Kidney (tissue), 22 donors: Measurements from ENCODE around the gene VAMP7. TPM values are rescaled to one million over a fixed set of nuclear protein-coding genes. Genes with fewer than 3 reads are reported as not detected.
A peak's percentile ranks its signal among the peaks of the same experiment; 100 is the strongest.
"Not testable (repeated sequence)": the region's sequence is repeated elsewhere in the genome, so short reads cannot be mapped to it uniquely, and the experiment has no call there.

Experiments used
- DNase-seq, 5 donors: peaks; one replicate each; pipeline ENCODE4 v3.0.0-alpha.2; 2013 to 2020
- FAIRE-seq: peaks from 2 replicates; lab custom pipeline; 2012; peaks lifted over from hg19 to GRCh38; lab: Jason Lieb, UNC
- H3K27ac ChIP-seq, 2 donors: one replicate each; pipeline ENCODE4 v1.7.0; 2013; ENCODE audit warnings: low read depth in 2 of 2, low read length in 2 of 2, inconsistent platforms in 1 of 2
- H3K27me3 ChIP-seq: one replicate; pipeline ENCODE4 v1.7.1; 2013; ENCODE audit warnings: low read length, inconsistent platforms; ENCODE audit not compliant: control insufficient read depth, insufficient read depth
- H3K36me3 ChIP-seq, 3 donors: one replicate each; pipeline versions ENCODE4 v1.7.0 to v1.7.1; 2013; ENCODE audit warnings: low read length in 3 of 3, control low read depth in 1 of 3, inconsistent platforms in 1 of 3; ENCODE audit not compliant: insufficient read depth in 3 of 3, control insufficient read depth in 2 of 3
- H3K4me1 ChIP-seq, 3 donors: one replicate each; pipeline versions ENCODE4 v1.7.0 to v1.7.1; 2013; ENCODE audit warnings: low read length in 3 of 3, inconsistent platforms in 1 of 3, low read depth in 1 of 3; ENCODE audit not compliant: control insufficient read depth in 2 of 3, insufficient read depth in 2 of 3
- H3K4me3 ChIP-seq, 3 donors: one replicate each; pipeline versions ENCODE4 v1.7.0 to v1.8.1; 2013; ENCODE audit warnings: low read length in 3 of 3, control low read depth in 1 of 3, inconsistent platforms in 1 of 3
- H3K9ac ChIP-seq, 3 donors: one replicate each; pipeline versions ENCODE4 v1.7.0 to v1.7.1; 2013; ENCODE audit warnings: low read length in 3 of 3, control low read depth in 1 of 3, inconsistent platforms in 1 of 3
- H3K9me3 ChIP-seq, 3 donors: one replicate each; pipeline versions ENCODE4 v1.7.0 to v1.7.1; 2013; ENCODE audit warnings: low read length in 3 of 3, control low read depth in 1 of 3, inconsistent platforms in 1 of 3; ENCODE audit not compliant: control insufficient read depth in 2 of 3, insufficient read depth in 1 of 3
- intact Hi-C: fragments of 100-400 bp; cut with DNase I; formaldehyde crosslinking; loops from one replicate; pipeline ENCODE4 v1.11.1; 2022
- long read RNA-seq, 10 donors: library from polyadenylated mRNA in 1 of 10; unstranded in 1 of 10; transcript quantifications; one replicate each; pipeline ENCODE4 v2.0.0 and lab custom pipeline, GENCODE V29; 2021 to 2026
- polyA plus RNA-seq: library from polyadenylated mRNA; stranded (reverse); fragments of 350-450 nt; fragmentation: Illumina TruSeq; extraction: RNeasy Lipid Tissue Mini Kit (QIAGEN cat#74804); gene quantifications from one replicate; pipeline ENCODE4 v1.2.3, GENCODE V29; 2014; ENCODE audit warnings: low read depth, low replicate concordance; ENCODE audit not compliant: insufficient read depth
- total RNA-seq: library from RNA; stranded (reverse); fragmentation: NEBNext Ultra II Directional; extraction: Animal tissue kit (Norgen Biotek cat#: 25700); gene quantifications from one replicate; pipeline ENCODE4 v1.2.1, GENCODE V29; 2021
- TF ChIP-seq, protein P1 (sequence below): IDR thresholded peaks from 3 replicates; pipeline ENCODE4 v1.5.1; 2012; ENCODE audit warnings: mild to moderate bottlenecking, moderate library complexity, borderline replicate concordance; ENCODE audit not compliant: insufficient read depth; ENCODE audit errors: extremely low read depth
- donor health status: control.
- donor health status: control.
- donor health status: control.
- donor health status: control.
- donor health status: control.
- donor health status: DM: yes; HTN: yes; CAD: no.
- donor health status: Normal renal cell carcinoma (clear cell type).

The VAMP7 gene, protein sequence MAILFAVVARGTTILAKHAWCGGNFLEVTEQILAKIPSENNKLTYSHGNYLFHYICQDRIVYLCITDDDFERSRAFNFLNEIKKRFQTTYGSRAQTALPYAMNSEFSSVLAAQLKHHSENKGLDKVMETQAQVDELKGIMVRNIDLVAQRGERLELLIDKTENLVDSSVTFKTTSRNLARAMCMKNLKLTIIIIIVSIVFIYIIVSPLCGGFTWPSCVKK
- total RNA-seq (40.4 TPM), polyA plus RNA-seq (32.5 TPM)
- long read RNA-seq, donor 1, transcript VAMP7-202 (8 exons, 2,646 nt): major isoform, 11 of 13 reads
- long read RNA-seq, donor 1, partial matches to known transcripts: 0 of 13 reads
- long read RNA-seq, donor 1, other reads (novel, unspliced or antisense): 0 of 13 reads
- long read RNA-seq, donor 2, transcript VAMP7-202 (8 exons, 2,646 nt): major isoform, 8 of 12 reads
- long read RNA-seq, donor 2, partial matches to known transcripts: 0 of 12 reads
- long read RNA-seq, donor 2, other reads (novel, unspliced or antisense): 0 of 12 reads
- long read RNA-seq, donor 3, transcript VAMP7-202 (8 exons, 2,646 nt): major isoform, 8 of 30 reads
- long read RNA-seq, donor 3, partial matches to known transcripts: 19 of 30 reads
- long read RNA-seq, donor 3, other reads (novel, unspliced or antisense): 0 of 30 reads
- long read RNA-seq, donor 4, transcript VAMP7-202 (8 exons, 2,646 nt): major isoform, 6 of 7 reads
- long read RNA-seq, donor 4, partial matches to known transcripts: 0 of 7 reads
- long read RNA-seq, donor 4, other reads (novel, unspliced or antisense): 0 of 7 reads
- long read RNA-seq, donor 5, partial matches to known transcripts: 0 of 2 reads
- long read RNA-seq, donor 5, other reads (novel, unspliced or antisense): 0 of 2 reads
- long read RNA-seq, donor 6, transcript VAMP7-202 (8 exons, 2,646 nt): major isoform, 19 of 20 reads
- long read RNA-seq, donor 6, partial matches to known transcripts: 0 of 20 reads
- long read RNA-seq, donor 6, other reads (novel, unspliced or antisense): 0 of 20 reads
- long read RNA-seq, donor 7, transcript VAMP7-202 (8 exons, 2,646 nt): major isoform, 41 of 58 reads
- long read RNA-seq, donor 7, transcript VAMP7-205 (8 exons, 742 nt): minor isoform, 5 of 58 reads
- long read RNA-seq, donor 7, partial matches to known transcripts: 2 of 58 reads
- long read RNA-seq, donor 7, other reads (novel, unspliced or antisense): 6 of 58 reads
- long read RNA-seq, donor 8, transcript VAMP7-202 (8 exons, 2,646 nt): major isoform, 14 of 16 reads
- long read RNA-seq, donor 8, partial matches to known transcripts: 0 of 16 reads
- long read RNA-seq, donor 8, other reads (novel, unspliced or antisense): 0 of 16 reads
- long read RNA-seq, donor 9, transcript VAMP7-202 (8 exons, 2,646 nt): major isoform, 5 of 6 reads
- long read RNA-seq, donor 9, partial matches to known transcripts: 0 of 6 reads
- long read RNA-seq, donor 9, other reads (novel, unspliced or antisense): 0 of 6 reads
- long read RNA-seq, donor 10, transcript VAMP7-202 (8 exons, 2,646 nt): major isoform, 10 of 12 reads
- long read RNA-seq, donor 10, partial matches to known transcripts: 0 of 12 reads
- long read RNA-seq, donor 10, other reads (novel, unspliced or antisense): 0 of 12 reads

DNA sequence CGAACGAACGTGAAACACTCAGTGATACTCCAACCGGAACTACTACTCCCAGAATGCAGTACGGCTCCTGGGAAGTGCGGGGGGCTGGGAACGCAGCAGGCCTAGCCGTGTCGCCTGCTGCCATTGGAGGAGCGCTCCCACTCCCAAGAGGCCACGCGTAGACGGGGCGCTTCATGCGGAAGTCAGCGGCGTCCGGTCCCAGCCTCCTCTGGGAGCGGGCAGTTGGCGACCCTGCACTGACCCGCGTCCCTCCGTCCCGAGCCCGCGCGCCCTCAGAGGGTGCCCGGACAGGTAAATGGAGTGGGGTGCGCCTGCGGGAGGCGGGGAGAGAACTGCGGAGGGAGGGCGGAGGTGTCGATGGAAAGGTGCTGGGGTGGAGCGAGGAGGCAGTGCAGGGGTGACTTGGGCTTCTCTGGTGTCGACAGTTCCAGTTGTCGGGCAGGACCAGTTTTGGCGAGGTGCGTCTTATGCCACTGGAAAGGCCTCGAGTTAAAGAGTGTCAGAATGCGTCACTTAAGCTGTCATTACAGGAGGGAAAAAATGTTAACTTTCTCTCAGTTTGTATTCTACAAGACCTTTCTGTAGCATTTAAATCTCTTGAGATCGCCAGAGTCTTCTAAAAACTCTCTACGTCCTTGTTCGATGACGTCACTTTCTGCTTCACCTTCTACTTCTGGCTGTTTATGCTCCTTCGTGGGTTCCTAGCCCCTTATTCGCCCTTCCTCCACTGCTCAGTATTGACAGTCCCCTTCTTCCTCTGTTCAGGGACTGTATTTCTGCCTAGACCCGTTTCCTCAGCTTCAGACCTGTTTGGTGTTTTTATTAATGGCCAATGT lies at the start of gene VAMP7:
TSS of gene VAMP7 (plus strand) at position 188 of the 836 bp plus-strand sequence. CDS start 8,122 bp downstream, outside the sequence.
- intact Hi-C loops: no loop called here
- H3K27me3 ChIP-seq: no peaks in the 10 kb centered on the region
- FAIRE-seq: no peak
- TF ChIP-seq, protein P1, sequence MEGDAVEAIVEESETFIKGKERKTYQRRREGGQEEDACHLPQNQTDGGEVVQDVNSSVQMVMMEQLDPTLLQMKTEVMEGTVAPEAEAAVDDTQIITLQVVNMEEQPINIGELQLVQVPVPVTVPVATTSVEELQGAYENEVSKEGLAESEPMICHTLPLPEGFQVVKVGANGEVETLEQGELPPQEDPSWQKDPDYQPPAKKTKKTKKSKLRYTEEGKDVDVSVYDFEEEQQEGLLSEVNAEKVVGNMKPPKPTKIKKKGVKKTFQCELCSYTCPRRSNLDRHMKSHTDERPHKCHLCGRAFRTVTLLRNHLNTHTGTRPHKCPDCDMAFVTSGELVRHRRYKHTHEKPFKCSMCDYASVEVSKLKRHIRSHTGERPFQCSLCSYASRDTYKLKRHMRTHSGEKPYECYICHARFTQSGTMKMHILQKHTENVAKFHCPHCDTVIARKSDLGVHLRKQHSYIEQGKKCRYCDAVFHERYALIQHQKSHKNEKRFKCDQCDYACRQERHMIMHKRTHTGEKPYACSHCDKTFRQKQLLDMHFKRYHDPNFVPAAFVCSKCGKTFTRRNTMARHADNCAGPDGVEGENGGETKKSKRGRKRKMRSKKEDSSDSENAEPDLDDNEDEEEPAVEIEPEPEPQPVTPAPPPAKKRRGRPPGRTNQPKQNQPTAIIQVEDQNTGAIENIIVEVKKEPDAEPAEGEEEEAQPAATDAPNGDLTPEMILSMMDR: no peak
- H3K9ac ChIP-seq: peak within 1 kb of the TSS in 2 of 3 donors; percentile 79 to 90
- H3K36me3 ChIP-seq: no peaks in the 10 kb centered on the region
- DNase-seq: peak; percentile 88 to 95 (median 92)
- no peaks in the 10 kb centered on the region for H3K9me3 ChIP-seq
- no peaks in the 10 kb centered on the region for H3K4me1 ChIP-seq
- H3K27ac ChIP-seq: peak within 1 kb of the TSS; percentile 8 to 69
- peak within 1 kb of the TSS; percentile 88 to 90 (median 88) for H3K4me3 ChIP-seq

DNA sequence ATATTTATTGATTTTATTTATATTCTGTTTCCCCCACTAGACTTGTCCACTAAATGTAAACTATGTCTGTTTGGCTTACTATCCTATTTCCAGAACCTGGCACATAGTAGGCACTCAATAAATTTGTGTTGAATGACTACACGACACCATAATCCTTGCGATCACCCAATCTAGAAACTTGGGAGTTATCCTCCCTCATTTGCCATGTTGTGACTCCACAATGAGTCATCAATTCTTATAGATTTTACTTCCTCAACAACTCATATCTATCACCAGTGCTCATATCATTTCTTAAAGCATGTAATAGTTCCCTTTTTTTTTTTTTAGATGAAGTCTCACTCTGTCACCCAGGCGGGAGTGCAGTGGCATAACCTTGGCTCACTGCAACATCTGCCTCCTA lies 39.9 kb upstream of the VAMP7 start:
- Histone ChIP-seq H3K27me3 (no peaks in the 10 kb centered on the region), H3K9ac (no peak overlapping the region), H3K27ac (no peak overlapping the region), H3K36me3 (no peaks in the 10 kb centered on the region), H3K4me3 (no peak overlapping the region), H3K9me3 (peaks cover 0 to 4% (median 0%) of the 10 kb centered on the region in 3 donors), H3K4me1 (no peaks in the 10 kb centered on the region)
- DNase-seq: no peak
- TF ChIP-seq, protein P1: no peak
- intact Hi-C loops: no loop called here
- FAIRE-seq: no peak

DNA sequence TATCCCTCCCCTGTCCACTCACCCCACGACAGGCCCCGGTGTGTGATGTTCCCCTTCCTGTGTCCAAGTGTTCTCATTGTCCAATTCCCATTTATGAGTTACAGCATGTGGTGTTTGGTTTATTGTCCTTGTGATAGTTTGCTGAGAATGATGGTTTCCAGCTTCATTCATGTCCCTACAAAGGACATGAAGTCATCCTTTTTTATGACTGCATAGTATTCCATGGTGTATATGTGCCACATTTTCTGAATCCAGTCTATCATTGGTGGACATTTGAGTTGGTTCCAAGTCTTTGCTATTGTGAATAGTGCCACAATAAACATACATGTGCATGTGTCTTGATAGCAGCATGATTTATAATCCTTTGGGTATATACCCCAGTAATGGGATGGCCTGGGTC lies 29.4 kb upstream of the VAMP7 start:
- not testable (repeated sequence) for FAIRE-seq

More for the DNA sequence above, 29.4 kb upstream of the VAMP7 start:
- DNase-seq, H3K27ac ChIP-seq, H3K27me3 ChIP-seq, H3K4me3 ChIP-seq, H3K9ac ChIP-seq, intact Hi-C loops, H3K9me3 ChIP-seq, H3K36me3 ChIP-seq, H3K4me1 ChIP-seq: not testable (repeated sequence)
